ENCODE data around the gene LARGE1. TPM values are rescaled to one million over a fixed set of nuclear protein-coding genes. Genes with fewer than 3 reads are reported as not detected.

LARGE1 gene
- total and polyA plus RNA-seq, 2 of the 4 experiments (the other 2 are of a cell fraction), result 6.2 to 12.4 TPM

- intact Hi-C loops (cut with micrococcal nuclease), result no loop called here
- H3K9me3 ChIP-seq (ENCODE audit: control insufficient read depth, insufficient read depth, low read length), result no peaks in the 10 kb centered on the region
- dilution Hi-C loops (cut with HindIII; ENCODE audit: low sequenced_read_pairs, unreplicated experiment), result no loop called here
- no peaks in the 10 kb centered on the region for H3K4me1 ChIP-seq (ENCODE audit: control insufficient read depth, insufficient read depth, low read length)
- peak; percentile 70 for TF ChIP-seq MAFK (IDR thresholded peaks at IDR 0.05; ENCODE audit: low read depth, low read length)
- TF ChIP-seq CTCF (conservative IDR thresholded peaks at IDR 0.05; ENCODE audit: low read depth, low read length), result no peak
- H3K9me1 ChIP-seq (ENCODE audit: insufficient read depth, low read length), result no peaks in the 10 kb centered on the region
- H4K20me1 ChIP-seq (ENCODE audit: insufficient read depth, low read length), result no peaks in the 10 kb centered on the region
- no TSS peak for BruUV-seq (replicated peaks)
- in situ Hi-C loops (cut with MboI; ENCODE audit: low sequenced_read_pairs), result loop anchor here (10.0 kb wide), 2 partner anchors 413 to 1227 kb away; no protein-coding TSS in a partner anchor
- no peak overlapping the region for H3K4ac ChIP-seq (ENCODE audit: low read depth, low read length)
- no peak overlapping the region for H3K18ac ChIP-seq (ENCODE audit: low read depth, low read length)
- no peak overlapping the region for H3K4me3 ChIP-seq (ENCODE audit: insufficient read depth, low read depth, low read length)
- H2BK15ac ChIP-seq (ENCODE audit: low read depth, low read length), result no peak overlapping the region
- H3K27me3 ChIP-seq (ENCODE audit: control insufficient read depth, insufficient read depth, low read length), result peaks cover 4% of the 10 kb centered on the region
- 63% methylated on average over 4 of the region's 5 CpGs; no CpG with 5 or more reads in 1 of the 2 experiments for WGBS, 2 experiments (ENCODE audit: extremely low coverage in 2 of 2, insufficient read length in 1 of 2)
- H3K14ac ChIP-seq (replicated peaks; ENCODE audit: low read depth, low read length), result no peak overlapping the region
- CTCF ChIA-PET, result no interaction called here
- POLR2A ChIA-PET (ENCODE audit: unreplicated experiment), result no interaction called here
- no peaks in the 10 kb centered on the region for H3K79me1 ChIP-seq (ENCODE audit: low read depth in 1 of 2, low read length in 2 of 2)
- no peak overlapping the region for H3K23ac ChIP-seq (ENCODE audit: low read depth, low read length)
- H2AFZ ChIP-seq (replicated peaks; ENCODE audit: low read length, poor library complexity), result no peak overlapping the region
- H2AK9ac ChIP-seq (replicated peaks; ENCODE audit: low read depth, low read length, poor library complexity), result no peak overlapping the region
- no peak overlapping the region for H2BK120ac ChIP-seq (ENCODE audit: low read depth, low read length)
- H3K9ac ChIP-seq (ENCODE audit: low read depth, low read length), result no peak overlapping the region
- no peak overlapping the region for H3K56ac ChIP-seq (ENCODE audit: extremely low read depth, insufficient read depth, low read length)
- no peak overlapping the region for H4K8ac ChIP-seq (ENCODE audit: low read depth in 2 of 2, low read length in 2 of 2)
- no peak overlapping the region for H4K91ac ChIP-seq (ENCODE audit: insufficient read depth, low read depth, low read length)
- no peak overlapping the region for H2BK20ac ChIP-seq (ENCODE audit: low read depth, low read length)
- DNase-seq, result no peak
- no peak overlapping the region for H3K27ac ChIP-seq (ENCODE audit: insufficient read depth, low read length)
- H4K5ac ChIP-seq (ENCODE audit: low read depth, low read length), result no peak overlapping the region
- no peak for ATAC-seq (ENCODE audit: low read depth)
- H3K36me3 ChIP-seq (ENCODE audit: control insufficient read depth, insufficient read depth, low read length), result no peaks in the 10 kb centered on the region
- no peak overlapping the region for H2BK5ac ChIP-seq (ENCODE audit: low read depth, low read length, poor library complexity, severe bottlenecking)
- H2AK5ac ChIP-seq (ENCODE audit: low read depth, low read length), result no peak overlapping the region
- no peak overlapping the region for H3K4me2 ChIP-seq (ENCODE audit: low read depth, low read length)
Observed at GRCh38 chr22:33927752-33928151, 7.5 kb upstream of the LARGE1 start.

Data from IMR-90 (cell line).